Right atrium auricular region (tissue), 2 donors: ENCODE data around the gene SLC25A53. TPM values are rescaled to one million over a fixed set of nuclear protein-coding genes. Genes with fewer than 3 reads are reported as not detected.
"Not testable (repeated sequence)": the region's sequence is repeated elsewhere in the genome, so short reads cannot be mapped to it uniquely, and the experiment has no call there.

ENCODE experiments used
- DNase-seq: peaks from one replicate; pipeline ENCODE4 v3.0.0-alpha.2; 2019; ENCODE audit warnings: low spot score
- H3K27ac ChIP-seq, 2 donors: fragments of 200-600 bp; sonication (generic); 1 replicate in 1 of 2; 2 replicates in 1 of 2; pipeline ENCODE4 v1.5.1; 2016 to 2019
- H3K27me3 ChIP-seq, 2 donors: fragments of 200-600 bp; sonication (generic); one replicate each; pipeline versions ENCODE4 v1.5.1 to v1.6.0; 2017 to 2019
- H3K36me3 ChIP-seq: fragments of 200-600 bp; sonication (generic); one replicate; pipeline ENCODE4 v1.5.1; 2016
- H3K4me1 ChIP-seq, 2 donors: fragments of 200-600 bp; sonication (generic); one replicate each; pipeline versions ENCODE4 v1.5.1 to v1.6.0; 2017 to 2019
- H3K4me3 ChIP-seq, 2 donors: fragments of 200-600 bp; sonication (generic); 1 replicate in 1 of 2; 2 replicates in 1 of 2; pipeline ENCODE4 v1.5.1; 2017 to 2019; ENCODE audit warnings: mild to moderate bottlenecking in 1 of 2, moderate library complexity in 1 of 2
- H3K9me3 ChIP-seq, 2 donors: fragments of 200-600 bp; sonication (generic); one replicate each; pipeline ENCODE4 v1.5.1; 2019
- CTCF ChIP-seq, 2 donors: fragments of 200-600 bp; sonication (generic); IDR thresholded peaks; one replicate each; pipeline ENCODE4 v1.5.1; 2019; ENCODE audit warnings: antibody characterized with exemption in 2 of 2
- total RNA-seq, 2 donors: library from RNA; depleted of rRNA; stranded (reverse); fragments of >200 nt; gene quantifications; one replicate each; pipeline ENCODE4 v1.1.0, GENCODE V29; 2016

SLC25A53 gene
- total RNA-seq, 2 donors from 2014 or later, result 10.7 to 13.5 TPM

DNA sequence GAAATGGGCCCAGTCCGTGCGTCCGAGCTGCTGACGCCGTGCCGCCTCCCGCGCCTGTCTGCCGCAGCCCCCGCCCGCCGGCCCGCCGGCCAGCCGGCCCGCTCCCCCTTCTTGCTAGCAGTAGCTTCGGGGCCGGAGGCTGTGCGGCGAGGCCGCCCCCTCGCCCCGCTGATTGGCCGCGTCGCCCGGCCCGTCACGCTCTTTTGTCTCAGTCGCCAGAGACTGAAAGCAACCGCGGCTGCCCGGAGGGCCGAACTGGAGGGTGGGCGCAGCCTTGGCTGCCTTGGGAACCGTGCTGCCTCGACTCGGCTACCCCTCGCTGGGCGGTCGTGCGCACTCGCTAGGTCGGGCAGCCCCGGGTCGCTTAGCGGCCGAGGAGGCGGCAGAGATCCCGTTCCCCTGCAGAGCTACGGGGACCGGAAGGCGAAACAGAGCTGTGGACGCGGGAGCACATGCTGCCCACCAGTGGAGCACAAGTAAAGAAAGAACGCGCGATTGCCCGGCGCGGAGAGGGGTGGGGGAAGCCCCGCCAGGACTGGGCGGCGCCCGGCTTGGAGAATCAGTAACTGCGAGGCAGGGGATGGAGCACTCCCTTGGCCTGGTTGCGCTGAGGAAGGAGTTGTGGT lies 44.4 kb downstream of the SLC25A53 start, which contains the start of gene ZCCHC18:
Gene ZCCHC18, plus strand, starts transcription at position 198 of the 626 bp plus-strand sequence. CDS start 1,589 bp downstream, outside the sequence.
- no peaks in the 10 kb centered on the region for H3K36me3 ChIP-seq
- no peak for DNase-seq
- H3K4me3 ChIP-seq, result peak within 1 kb of the TSS; percentile 46 to 58
- no peaks in the 10 kb centered on the region for H3K9me3 ChIP-seq
- H3K4me1 ChIP-seq, result no peaks in the 10 kb centered on the region
- H3K27me3 ChIP-seq, result no peaks in the 10 kb centered on the region
- H3K27ac ChIP-seq, result peak within 1 kb of the TSS; percentile 57 to 58
- no peak for TF ChIP-seq CTCF (IDR thresholded peaks at IDR 0.05)

- H3K27ac ChIP-seq, H3K4me3 ChIP-seq, H3K9me3 ChIP-seq, H3K27me3 ChIP-seq, H3K36me3 ChIP-seq, DNase-seq, H3K4me1 ChIP-seq: not testable (repeated sequence)
Measured at GRCh38 chrX:104110491-104111240, 46.1 kb downstream of the SLC25A53 start.

DNA sequence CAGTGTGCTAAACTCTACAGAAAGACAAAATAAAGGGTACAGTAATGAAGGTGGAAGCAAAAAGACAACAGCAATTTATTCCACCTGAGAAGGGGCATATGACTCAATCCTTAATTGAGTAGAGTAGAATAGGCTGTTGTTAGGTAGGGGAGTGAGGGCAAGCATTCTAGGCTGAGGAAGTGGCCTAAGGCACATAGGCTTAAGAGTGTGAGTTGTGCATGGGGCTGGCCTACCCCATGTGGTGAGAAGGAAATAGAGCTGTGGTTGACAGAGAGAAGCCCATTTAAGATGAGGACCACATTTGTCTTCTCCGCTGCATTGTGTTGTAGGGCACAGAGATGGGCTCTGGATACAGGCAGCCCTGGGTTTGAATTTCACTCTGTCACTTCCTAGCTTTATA lies 47.9 kb downstream of the SLC25A53 start:
- H3K27ac ChIP-seq, result no peak overlapping the region
- no peak for DNase-seq

DNA sequence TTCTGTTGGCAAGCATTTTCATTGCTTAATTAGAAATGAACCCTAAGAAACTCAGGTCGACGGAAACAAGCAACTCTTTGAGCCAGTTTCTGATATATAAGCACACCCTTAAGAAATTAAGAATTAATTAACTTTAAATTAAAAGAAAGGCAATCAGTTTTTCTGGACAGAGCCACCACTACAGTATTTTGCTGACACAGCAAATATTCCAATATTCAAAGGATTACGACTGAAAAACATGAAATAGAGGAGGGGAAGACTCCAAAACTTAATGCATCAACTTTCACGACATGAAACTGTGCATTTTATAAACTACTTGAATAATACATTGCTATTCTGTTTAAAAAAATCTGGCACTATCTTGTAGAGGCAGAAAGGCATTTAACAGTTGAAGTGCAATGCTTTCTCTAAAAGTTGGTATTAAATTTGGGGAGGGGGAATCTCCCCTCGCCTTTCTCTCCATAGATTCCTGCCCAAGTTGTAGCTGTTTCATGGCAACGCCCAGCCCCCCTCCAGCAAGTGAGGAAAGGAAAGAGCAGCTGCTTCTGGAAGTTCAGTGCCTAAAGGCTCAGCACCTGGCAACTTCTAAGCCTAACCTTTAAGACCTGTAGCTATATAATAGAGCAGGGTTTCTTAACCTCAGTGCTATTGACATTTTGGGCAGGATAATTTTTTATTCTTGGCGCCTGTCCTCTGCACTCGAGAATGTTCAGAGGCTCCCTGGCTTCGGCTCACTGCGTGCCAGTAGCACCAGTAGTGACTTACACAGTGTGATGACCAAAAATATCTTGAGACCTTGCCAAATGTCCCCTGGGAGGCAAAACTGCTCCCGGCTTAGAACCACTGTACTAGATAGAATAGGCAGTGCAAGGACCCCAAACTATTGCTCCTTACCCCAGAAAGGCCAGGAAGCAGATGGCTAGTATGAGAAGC lies 51.2 kb downstream of the SLC25A53 start:
- no peak for DNase-seq
- H3K27ac ChIP-seq, result no peak overlapping the region
- no peaks in the 10 kb centered on the region for H3K36me3 ChIP-seq
- H3K27me3 ChIP-seq, result no peaks in the 10 kb centered on the region
- no peak for TF ChIP-seq CTCF (IDR thresholded peaks at IDR 0.05)
- H3K9me3 ChIP-seq, result no peaks in the 10 kb centered on the region
- H3K4me3 ChIP-seq, result no peak overlapping the region
- H3K4me1 ChIP-seq, result no peaks in the 10 kb centered on the region

More for the DNA sequence above, 47.9 kb downstream of the SLC25A53 start:
- Histone ChIP-seq H3K4me3 (no peak overlapping the region), H3K9me3 (no peaks in the 10 kb centered on the region), H3K27me3 (no peaks in the 10 kb centered on the region), H3K4me1 (no peaks in the 10 kb centered on the region), H3K36me3 (no peaks in the 10 kb centered on the region)
- TF ChIP-seq CTCF (IDR thresholded peaks at IDR 0.05), result no peak

- H3K4me3 ChIP-seq, result no peak overlapping the region
- no peak overlapping the region for H3K27ac ChIP-seq
- no peaks in the 10 kb centered on the region for H3K9me3 ChIP-seq
- TF ChIP-seq CTCF (IDR thresholded peaks at IDR 0.05), result no peak
- H3K36me3 ChIP-seq, result no peaks in the 10 kb centered on the region
- DNase-seq, result no peak
- no peaks in the 10 kb centered on the region for H3K27me3 ChIP-seq
- H3K4me1 ChIP-seq, result no peaks in the 10 kb centered on the region
Measured at GRCh38 chrX:104104676-104105075, 52.1 kb downstream of the SLC25A53 start.

GRCh38 chrX:104098919-104099318 lies 57.9 kb downstream of the SLC25A53 start:
- no peak for TF ChIP-seq CTCF (IDR thresholded peaks at IDR 0.05)
- H3K27me3 ChIP-seq, result no peaks in the 10 kb centered on the region

More at GRCh38 chrX:104098919-104099318, 57.9 kb downstream of the SLC25A53 start:
- DNase-seq, result no peak
- Histone ChIP-seq H3K9me3 (no peaks in the 10 kb centered on the region), H3K36me3 (no peaks in the 10 kb centered on the region), H3K4me3 (no peak overlapping the region), H3K4me1 (no peaks in the 10 kb centered on the region), H3K27ac (no peak overlapping the region)
